Uterus (tissue), 4 donors: Measurements from ENCODE around the gene CD109. TPM values are rescaled to one million over a fixed set of nuclear protein-coding genes. Genes with fewer than 3 reads are reported as not detected.
"Not testable (repeated sequence)": the region's sequence is repeated elsewhere in the genome, so short reads cannot be mapped to it uniquely, and the experiment has no call there.

Experiments used
- DNase-seq, 2 donors: peaks; one replicate each; pipeline ENCODE4 v3.0.0-alpha.2; 2019 to 2020
- H3K27ac ChIP-seq, 2 donors: fragments of 200-600 bp; sonication (generic); 1 replicate in 1 of 2; 2 replicates in 1 of 2; pipeline ENCODE4 v1.5.1; 2016 to 2018
- H3K27me3 ChIP-seq, 2 donors: fragments of 200-600 bp; sonication (generic); one replicate each; pipeline ENCODE4 v1.5.1; 2018 to 2019; ENCODE audit warnings: control low read depth in 1 of 2
- H3K36me3 ChIP-seq, 2 donors: fragments of 200-600 bp; sonication (generic); one replicate each; pipeline ENCODE4 v1.5.1; 2019; ENCODE audit warnings: control low read depth in 1 of 2
- H3K4me1 ChIP-seq, 2 donors: fragments of 200-600 bp; sonication (generic); one replicate each; pipeline ENCODE4 v1.5.1; 2018 to 2019; ENCODE audit warnings: control low read depth in 1 of 2
- H3K4me3 ChIP-seq, 2 donors: fragments of 200-600 bp; sonication (generic); 1 replicate in 1 of 2; 2 replicates in 1 of 2; pipeline ENCODE4 v1.5.1; 2018 to 2019; ENCODE audit warnings: mild to moderate bottlenecking in 1 of 2
- H3K9me3 ChIP-seq, 2 donors: fragments of 200-600 bp; sonication (generic); one replicate each; pipeline ENCODE4 v1.5.1; 2019; ENCODE audit warnings: control low read depth in 1 of 2
- CTCF ChIP-seq, 4 experiments: fragments of 200-600 bp in 2 of 4; fragments of 450-650 bp in 2 of 4; sonication (generic) in 2 of 4; IDR thresholded peaks; one replicate each; pipeline ENCODE4 v1.5.1; 2016 to 2019; ENCODE audit warnings: antibody characterized with exemption in 4 of 4, mild to moderate bottlenecking in 2 of 4, moderate library complexity in 1 of 4
- POLR2A ChIP-seq, 2 donors: fragments of 450-650 bp; IDR thresholded peaks; one replicate each; pipeline ENCODE4 v1.6.1; 2016; ENCODE audit warnings: antibody characterized with exemption in 2 of 2, mild to moderate bottlenecking in 1 of 2, moderate library complexity in 1 of 2
- intact Hi-C: fragments of 100-400 bp; cut with DNase I; formaldehyde crosslinking; loops from one replicate; pipeline ENCODE4 v1.15.1; 2023; ENCODE audit warnings: low total_unique reads
- total RNA-seq, 4 donors: library from RNA; depleted of rRNA in 3 of 4; stranded (reverse); fragments of >200 nt in 3 of 4; gene quantifications; one replicate each; pipeline versions ENCODE4 v1.1.0 to v1.2.4, GENCODE V29; 2014 to 2023
- donor health status: DM: yes; HTN: yes; CAD: no.

Gene CD109
- total RNA-seq, 4 donors from 2014 or later, result 26.6 to 59.0 (median 36.8) TPM

GRCh38 chr6:73823832-73824231 is 127.8 kb downstream of the CD109 start:
- TF ChIP-seq POLR2A (IDR thresholded peaks at IDR 0.05), result no peak
- TF ChIP-seq CTCF (IDR thresholded peaks at IDR 0.05), result no peak
- DNase-seq, result no peak
- Histone ChIP-seq H3K27ac (peak overlapping the region in 1 of 2 donors; percentile 63), H3K4me3 (no peak overlapping the region), H3K4me1 (no peaks in the 10 kb centered on the region), H3K27me3 (no peaks in the 10 kb centered on the region), H3K36me3 (no peaks in the 10 kb centered on the region), H3K9me3 (no peaks in the 10 kb centered on the region)
- intact Hi-C loops, result no loop called here

- no peaks in the 10 kb centered on the region for H3K36me3 ChIP-seq
- intact Hi-C loops, result no loop called here
- H3K27me3 ChIP-seq, result no peaks in the 10 kb centered on the region
- H3K4me1 ChIP-seq, result no peaks in the 10 kb centered on the region
- no peak for DNase-seq
- H3K27ac ChIP-seq, result no peak overlapping the region
- no peak overlapping the region for H3K4me3 ChIP-seq
- TF ChIP-seq POLR2A (IDR thresholded peaks at IDR 0.05) (no peak), CTCF (IDR thresholded peaks at IDR 0.05) (no peak)
- H3K9me3 ChIP-seq, result no peaks in the 10 kb centered on the region
Observed at GRCh38 chr6:73826571-73826970, 130.6 kb downstream of the CD109 start.

- Histone ChIP-seq H3K36me3 (no peaks in the 10 kb centered on the region), H3K27me3 (no peaks in the 10 kb centered on the region), H3K4me1 (no peaks in the 10 kb centered on the region), H3K4me3 (no peak overlapping the region), H3K27ac (no peak overlapping the region), H3K9me3 (no peaks in the 10 kb centered on the region)
- intact Hi-C loops, result no loop called here
- DNase-seq, result no peak
- TF ChIP-seq POLR2A (IDR thresholded peaks at IDR 0.05) (no peak), CTCF (IDR thresholded peaks at IDR 0.05) (no peak)
Observed at GRCh38 chr6:73830119-73830518, 134.1 kb downstream of the CD109 start.

GRCh38 chr6:73832313-73832712 is 136.3 kb downstream of the CD109 start:
- Histone ChIP-seq H3K27me3 (no peaks in the 10 kb centered on the region), H3K4me3 (no peak overlapping the region), H3K27ac (no peak overlapping the region), H3K36me3 (no peaks in the 10 kb centered on the region), H3K4me1 (no peaks in the 10 kb centered on the region), H3K9me3 (no peaks in the 10 kb centered on the region)
- DNase-seq, result no peak
- intact Hi-C loops, result no loop called here
- TF ChIP-seq POLR2A (IDR thresholded peaks at IDR 0.05), result no peak
- no peak for TF ChIP-seq CTCF (IDR thresholded peaks at IDR 0.05)

- H3K27me3 ChIP-seq, result not testable (repeated sequence)
Observed at GRCh38 chr6:73844696-73845095, 148.7 kb downstream of the CD109 start.

GRCh38 chr6:73851048-73851447 is 155.0 kb downstream of the CD109 start:
- H3K27ac ChIP-seq, H3K9me3 ChIP-seq, H3K4me1 ChIP-seq, DNase-seq, H3K4me3 ChIP-seq, H3K36me3 ChIP-seq, H3K27me3 ChIP-seq: not testable (repeated sequence)
- intact Hi-C loops, result loop anchor here (10.0 kb wide), 1 partner anchor 1364 kb away; no protein-coding TSS in a partner anchor

More at GRCh38 chr6:73844696-73845095, 148.7 kb downstream of the CD109 start:
- H3K4me1 ChIP-seq, DNase-seq, H3K36me3 ChIP-seq, intact Hi-C loops, H3K4me3 ChIP-seq, H3K9me3 ChIP-seq, H3K27ac ChIP-seq: not testable (repeated sequence)
